HepG2 (cell line): ENCODE data around the gene CNTRL. TPM values are rescaled to one million over a fixed set of nuclear protein-coding genes. Genes with fewer than 3 reads are reported as not detected.

Source experiments
- CEBPB ChIP-seq: IDR thresholded peaks from 2 replicates; pipeline ENCODE4 v1.6.1; 2011; ENCODE audit warnings: low read depth, low read length, improper control_type of control experiment, borderline replicate concordance
- CHD4 ChIP-seq: fragments of 200-600 bp; sonication (generic); IDR thresholded peaks from 2 replicates; pipeline ENCODE4 v1.7.0; 2017; ENCODE audit warnings: mild to moderate bottlenecking, low read length, borderline replicate concordance
- DZIP1 ChIP-seq: sonication (generic); formaldehyde crosslinking; IDR thresholded peaks from 2 replicates; pipeline ENCODE4 v1.5.0; 2020; ENCODE audit warnings: mild to moderate bottlenecking, missing genetic modification reagents
- ELF3 ChIP-seq: IDR thresholded peaks from 2 replicates; pipeline ENCODE4 v1.6.1; 2016; ENCODE audit warnings: missing genetic modification reagents, missing compliant biosample characterization
- HMG20A ChIP-seq: IDR thresholded peaks from 2 replicates; pipeline ENCODE4 v1.6.1; 2016; ENCODE audit warnings: borderline replicate concordance
- KDM6A ChIP-seq: IDR thresholded peaks from 2 replicates; pipeline ENCODE4 v1.6.1; 2016; ENCODE audit warnings: low read depth
- RARA ChIP-seq: IDR thresholded peaks from 2 replicates; pipeline ENCODE4 v1.6.1; 2016; ENCODE audit warnings: missing genetic modification reagents, missing compliant biosample characterization
- RCOR2 ChIP-seq: IDR thresholded peaks from 2 replicates; pipeline ENCODE4 v1.6.1; 2016; ENCODE audit warnings: missing biosample characterization, missing genetic modification reagents
- SNRNP70 ChIP-seq: fragments of 200-400 bp; formaldehyde crosslinking; IDR thresholded peaks from 2 replicates; pipeline ENCODE4 v1.6.1; 2017; ENCODE audit warnings: mild to moderate bottlenecking, low read depth, low read length, moderate library complexity
- TGIF2 ChIP-seq: IDR thresholded peaks from 2 replicates; pipeline ENCODE4 v1.6.1; 2016; ENCODE audit warnings: control low read depth, missing compliant biosample characterization
- USF2 ChIP-seq, 2 experiments: sonication (generic) in 1 of 2; formaldehyde crosslinking in 1 of 2; IDR thresholded peaks; 2 replicates each; pipeline versions ENCODE4 v1.5.1 to v1.6.1; 2011 to 2020; ENCODE audit warnings: borderline replicate concordance in 1 of 2, low read depth in 1 of 2, low read length in 1 of 2, mild to moderate bottlenecking in 1 of 2, missing genetic modification reagents in 1 of 2, moderate library complexity in 1 of 2
- YEATS2 ChIP-seq: sonication (generic); formaldehyde crosslinking; IDR thresholded peaks from 2 replicates; pipeline ENCODE4 v1.4.0; 2020; ENCODE audit warnings: missing genetic modification reagents, borderline replicate concordance
- ZFP1 ChIP-seq: IDR thresholded peaks from 2 replicates; pipeline ENCODE4 v1.6.1; 2016
- ZKSCAN8 ChIP-seq: IDR thresholded peaks from 2 replicates; pipeline ENCODE4 v1.6.1; 2016; ENCODE audit warnings: borderline replicate concordance, missing genetic modification reagents, missing compliant biosample characterization
- ZNF768 ChIP-seq: sonication (generic); formaldehyde crosslinking; IDR thresholded peaks from 2 replicates; pipeline ENCODE4 v1.4.0; 2020; ENCODE audit warnings: missing genetic modification reagents
- ZNF878 ChIP-seq: sonication (generic); formaldehyde crosslinking; IDR thresholded peaks from 2 replicates; pipeline ENCODE4 v1.8.1; 2023; ENCODE audit warnings: mild to moderate bottlenecking, missing genetic modification reagents, moderate library complexity
- polyA plus RNA-seq, 8 experiments: library from polyadenylated mRNA; depleted of rRNA in 3 of 8; stranded (reverse) in 7 of 8; unstranded in 1 of 8; fragments of >200 nt; fragmentation: Illumina TruSeq in 4 of 8; extraction: Trizol in 4 of 8; gene quantifications; 2 replicates each; pipeline versions ENCODE4 v1.2.1 to v1.2.3, GENCODE V29; 2011 to 2016; ENCODE audit warnings: low read depth in 4 of 8, missing spikeins in 1 of 8, mixed read lengths in 1 of 8; ENCODE audit not compliant: insufficient read depth in 1 of 8
- total RNA-seq, 5 experiments: library from RNA; depleted of rRNA; stranded (reverse); fragments of >200 nt; fragmentation: Illumina TruSeq; extraction: Trizol; gene quantifications; 2 replicates each; pipeline ENCODE4 v1.2.3, GENCODE V29; 2016; ENCODE audit warnings: low read depth in 1 of 5
- TF ChIP-seq, protein P1 (sequence below): sonication (generic); formaldehyde crosslinking; IDR thresholded peaks from 2 replicates; pipeline ENCODE4 v1.4.0; 2020; ENCODE audit warnings: missing genetic modification reagents
- TF ChIP-seq, protein P2 (sequence below): sonication (generic); formaldehyde crosslinking; IDR thresholded peaks from 2 replicates; pipeline ENCODE4 v1.5.1; 2020; ENCODE audit warnings: mild to moderate bottlenecking, moderate library complexity, missing genetic modification reagents
- TF ChIP-seq, protein P3 (sequence below): sonication (generic); formaldehyde crosslinking; IDR thresholded peaks from 2 replicates; pipeline ENCODE4 v1.4.0; 2020; ENCODE audit warnings: missing genetic modification reagents

The CNTRL gene
- total and polyA plus RNA-seq, 2 of the 13 experiments (the other 11 are each of a cell fraction or from before 2014, with no cell fraction given): 7.5 to 11.8 TPM

- TF ChIP-seq ZFP1 (CRISPR knock-in tag) (peak; percentile 56; the same call in 1 of the 2 replicates), CEBPB (peak; percentile 89), YEATS2 (peak; percentile 36; the same call in 1 of the 2 replicates), SNRNP70 (no peak), ELF3 (peak; percentile 60), KDM6A (CRISPR knock-in tag) (peak; percentile 58; the same call in 1 of the 2 replicates), ZKSCAN8 (CRISPR knock-in tag) (0 out of 2 replicates have a peak, but pooled peaks have one; percentile 29), TGIF2 (CRISPR knock-in tag) (peak; percentile 49; the same call in 1 of the 2 replicates), RARA (peak; percentile 62), ZNF768 (CRISPR knock-in tag) (no peak), USF2 (IDR thresholded peaks at IDR 0.05; ENCODE audit: low read depth, low read length) (no peak), USF2 (CRISPR knock-in tag; IDR thresholded peaks at IDR 0.05; ENCODE audit: borderline replicate concordance) (no peak), DZIP1 (CRISPR knock-in tag) (no peak), ZNF878 (CRISPR knock-in tag) (peak; percentile 52; the same call in 1 of the 2 replicates), RCOR2 (CRISPR knock-in tag) (peak; percentile 41; the same call in 1 of the 2 replicates), CHD4 (no peak), HMG20A (CRISPR knock-in tag) (peak; percentile 31; the same call in 1 of the 2 replicates)
- TF ChIP-seq, protein P1, sequence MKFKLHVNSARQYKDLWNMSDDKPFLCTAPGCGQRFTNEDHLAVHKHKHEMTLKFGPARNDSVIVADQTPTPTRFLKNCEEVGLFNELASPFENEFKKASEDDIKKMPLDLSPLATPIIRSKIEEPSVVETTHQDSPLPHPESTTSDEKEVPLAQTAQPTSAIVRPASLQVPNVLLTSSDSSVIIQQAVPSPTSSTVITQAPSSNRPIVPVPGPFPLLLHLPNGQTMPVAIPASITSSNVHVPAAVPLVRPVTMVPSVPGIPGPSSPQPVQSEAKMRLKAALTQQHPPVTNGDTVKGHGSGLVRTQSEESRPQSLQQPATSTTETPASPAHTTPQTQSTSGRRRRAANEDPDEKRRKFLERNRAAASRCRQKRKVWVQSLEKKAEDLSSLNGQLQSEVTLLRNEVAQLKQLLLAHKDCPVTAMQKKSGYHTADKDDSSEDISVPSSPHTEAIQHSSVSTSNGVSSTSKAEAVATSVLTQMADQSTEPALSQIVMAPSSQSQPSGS (CRISPR knock-in tag): peak; percentile 28; the same call in 1 of the 2 replicates
- TF ChIP-seq, protein P2, sequence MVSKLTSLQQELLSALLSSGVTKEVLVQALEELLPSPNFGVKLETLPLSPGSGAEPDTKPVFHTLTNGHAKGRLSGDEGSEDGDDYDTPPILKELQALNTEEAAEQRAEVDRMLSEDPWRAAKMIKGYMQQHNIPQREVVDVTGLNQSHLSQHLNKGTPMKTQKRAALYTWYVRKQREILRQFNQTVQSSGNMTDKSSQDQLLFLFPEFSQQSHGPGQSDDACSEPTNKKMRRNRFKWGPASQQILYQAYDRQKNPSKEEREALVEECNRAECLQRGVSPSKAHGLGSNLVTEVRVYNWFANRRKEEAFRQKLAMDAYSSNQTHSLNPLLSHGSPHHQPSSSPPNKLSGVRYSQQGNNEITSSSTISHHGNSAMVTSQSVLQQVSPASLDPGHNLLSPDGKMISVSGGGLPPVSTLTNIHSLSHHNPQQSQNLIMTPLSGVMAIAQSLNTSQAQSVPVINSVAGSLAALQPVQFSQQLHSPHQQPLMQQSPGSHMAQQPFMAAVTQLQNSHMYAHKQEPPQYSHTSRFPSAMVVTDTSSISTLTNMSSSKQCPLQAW (CRISPR knock-in tag): no peak
- TF ChIP-seq, protein P3, sequence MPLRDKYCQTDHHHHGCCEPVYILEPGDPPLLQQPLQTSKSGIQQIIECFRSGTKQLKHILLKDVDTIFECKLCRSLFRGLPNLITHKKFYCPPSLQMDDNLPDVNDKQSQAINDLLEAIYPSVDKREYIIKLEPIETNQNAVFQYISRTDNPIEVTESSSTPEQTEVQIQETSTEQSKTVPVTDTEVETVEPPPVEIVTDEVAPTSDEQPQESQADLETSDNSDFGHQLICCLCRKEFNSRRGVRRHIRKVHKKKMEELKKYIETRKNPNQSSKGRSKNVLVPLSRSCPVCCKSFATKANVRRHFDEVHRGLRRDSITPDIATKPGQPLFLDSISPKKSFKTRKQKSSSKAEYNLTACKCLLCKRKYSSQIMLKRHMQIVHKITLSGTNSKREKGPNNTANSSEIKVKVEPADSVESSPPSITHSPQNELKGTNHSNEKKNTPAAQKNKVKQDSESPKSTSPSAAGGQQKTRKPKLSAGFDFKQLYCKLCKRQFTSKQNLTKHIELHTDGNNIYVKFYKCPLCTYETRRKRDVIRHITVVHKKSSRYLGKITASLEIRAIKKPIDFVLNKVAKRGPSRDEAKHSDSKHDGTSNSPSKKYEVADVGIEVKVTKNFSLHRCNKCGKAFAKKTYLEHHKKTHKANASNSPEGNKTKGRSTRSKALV (CRISPR knock-in tag): 0 out of 2 replicates have a peak, but pooled peaks have one; percentile 35
Observed at GRCh38 chr9:121050128-121050988, 24.4 kb upstream of the CNTRL start, which contains the start of gene C5 (continued).
